ENCODE data around the gene S100A1. TPM values are rescaled to one million over a fixed set of nuclear protein-coding genes. Genes with fewer than 3 reads are reported as not detected.

S100A1 gene
- total and polyA plus RNA-seq, 4 donors = 0.31 to 1.8 (median 0.91) TPM; not detected in 1

DNA sequence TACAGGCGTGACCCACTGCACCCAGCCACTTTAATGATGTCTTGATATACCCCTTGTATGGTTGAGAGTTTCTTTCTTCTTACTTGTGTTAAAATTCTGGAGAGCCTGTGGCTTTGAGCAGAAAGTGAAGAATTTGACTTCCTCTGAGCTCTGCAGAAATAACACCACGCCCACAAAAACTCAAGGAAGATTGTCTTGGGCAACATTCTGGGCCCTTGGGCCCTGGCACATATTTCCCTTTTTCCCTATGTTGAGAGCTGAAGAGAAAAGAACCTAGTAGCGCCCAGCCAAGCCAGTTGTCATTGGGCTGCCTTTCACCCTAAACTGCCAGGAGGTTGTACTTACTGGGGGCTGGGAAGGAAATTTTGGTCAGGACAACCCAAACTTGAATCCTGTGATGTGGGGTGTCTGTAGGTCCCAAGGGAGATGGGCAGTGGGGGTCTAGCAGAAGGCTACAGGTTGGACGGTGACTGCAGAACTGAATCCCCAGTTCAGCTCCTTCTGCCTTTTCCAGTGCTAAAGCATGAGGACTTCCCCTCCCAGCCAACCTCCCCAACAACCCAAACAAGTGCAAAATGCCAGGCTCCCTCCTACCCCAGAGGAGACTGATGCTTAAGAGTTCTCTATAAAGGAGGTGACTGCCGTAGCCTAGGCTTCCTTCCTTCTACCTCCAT, 18.6 kb downstream of the S100A1 start:
- H3K27ac ChIP-seq (ENCODE audit: low read depth in 1 of 2, low read length in 1 of 2) = peak overlapping the region in 1 of 2 donors; percentile 38
- TF ChIP-seq, protein P1, sequence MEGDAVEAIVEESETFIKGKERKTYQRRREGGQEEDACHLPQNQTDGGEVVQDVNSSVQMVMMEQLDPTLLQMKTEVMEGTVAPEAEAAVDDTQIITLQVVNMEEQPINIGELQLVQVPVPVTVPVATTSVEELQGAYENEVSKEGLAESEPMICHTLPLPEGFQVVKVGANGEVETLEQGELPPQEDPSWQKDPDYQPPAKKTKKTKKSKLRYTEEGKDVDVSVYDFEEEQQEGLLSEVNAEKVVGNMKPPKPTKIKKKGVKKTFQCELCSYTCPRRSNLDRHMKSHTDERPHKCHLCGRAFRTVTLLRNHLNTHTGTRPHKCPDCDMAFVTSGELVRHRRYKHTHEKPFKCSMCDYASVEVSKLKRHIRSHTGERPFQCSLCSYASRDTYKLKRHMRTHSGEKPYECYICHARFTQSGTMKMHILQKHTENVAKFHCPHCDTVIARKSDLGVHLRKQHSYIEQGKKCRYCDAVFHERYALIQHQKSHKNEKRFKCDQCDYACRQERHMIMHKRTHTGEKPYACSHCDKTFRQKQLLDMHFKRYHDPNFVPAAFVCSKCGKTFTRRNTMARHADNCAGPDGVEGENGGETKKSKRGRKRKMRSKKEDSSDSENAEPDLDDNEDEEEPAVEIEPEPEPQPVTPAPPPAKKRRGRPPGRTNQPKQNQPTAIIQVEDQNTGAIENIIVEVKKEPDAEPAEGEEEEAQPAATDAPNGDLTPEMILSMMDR (IDR thresholded peaks at IDR 0.05; ENCODE audit: control extremely low read depth, extremely low read depth) = no peak
- H3K4me1 ChIP-seq (ENCODE audit: control insufficient read depth in 5 of 5, insufficient read depth in 5 of 5, low read length in 5 of 5) = peaks cover 0 to 5% (median 0%) of the 10 kb centered on the region in 5 donors
- no peak overlapping the region for H3K9ac ChIP-seq (ENCODE audit: insufficient read depth in 1 of 2, low read length in 2 of 2)
- H3K4me3 ChIP-seq = no peak overlapping the region
- DNase-seq (no peak), ATAC-seq (ENCODE audit: insufficient read depth, low FRiP score) (no peak)
- H3K27me3 ChIP-seq (ENCODE audit: control insufficient read depth in 3 of 3, insufficient read depth in 3 of 3, low read length in 2 of 3) = no peaks in the 10 kb centered on the region
- H3K36me3 ChIP-seq (ENCODE audit: control insufficient read depth in 4 of 4, insufficient read depth in 4 of 4, low read length in 4 of 4) = peaks cover 25 to 38% (median 28%) of the 10 kb centered on the region in 4 donors
- H3K9me3 ChIP-seq (ENCODE audit: control insufficient read depth in 4 of 4, insufficient read depth in 3 of 4, low read length in 3 of 4) = no peaks in the 10 kb centered on the region
- 51 to 75% methylated on average over 5 of the region's 5 CpGs for WGBS, 2 donors

DNA sequence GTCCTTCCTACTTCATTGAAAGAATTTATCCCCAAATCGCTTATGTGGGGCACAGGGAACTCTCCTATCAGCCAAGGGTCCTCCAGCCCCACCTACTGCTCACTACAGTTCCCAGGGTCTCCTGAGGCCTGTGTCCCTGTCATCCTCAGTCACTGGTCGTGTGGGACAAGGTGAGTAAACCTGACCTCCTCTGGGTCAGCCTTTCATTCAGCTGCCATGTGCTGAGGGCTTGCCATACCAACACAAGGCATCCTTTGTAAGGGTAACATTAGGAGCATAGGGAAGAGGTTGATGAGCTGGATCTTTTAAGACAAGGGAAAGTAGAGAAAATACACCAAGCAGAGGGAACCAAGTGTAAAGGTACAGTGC, 19.1 kb downstream of the S100A1 start:
- Histone ChIP-seq H3K4me3 (no peak overlapping the region), H3K27ac (ENCODE audit: low read depth in 1 of 2, low read length in 1 of 2) (peak overlapping the region in 1 of 2 donors; percentile 13), H3K9ac (ENCODE audit: insufficient read depth in 1 of 2, low read length in 2 of 2) (no peak overlapping the region), H3K4me1 (ENCODE audit: control insufficient read depth in 5 of 5, insufficient read depth in 5 of 5, low read length in 5 of 5) (peaks cover 0 to 5% (median 0%) of the 10 kb centered on the region in 5 donors), H3K9me3 (ENCODE audit: control insufficient read depth in 4 of 4, insufficient read depth in 3 of 4, low read length in 3 of 4) (no peaks in the 10 kb centered on the region), H3K27me3 (ENCODE audit: control insufficient read depth in 3 of 3, insufficient read depth in 3 of 3, low read length in 2 of 3) (no peaks in the 10 kb centered on the region), H3K36me3 (ENCODE audit: control insufficient read depth in 4 of 4, insufficient read depth in 4 of 4, low read length in 4 of 4) (peaks cover 22 to 33% (median 23%) of the 10 kb centered on the region in 4 donors)
- no peak for ATAC-seq (ENCODE audit: insufficient read depth, low FRiP score)
- TF ChIP-seq, protein P1 (IDR thresholded peaks at IDR 0.05; ENCODE audit: control extremely low read depth, extremely low read depth) = no peak
- peak in 1 of 3 donors; percentile 23 for DNase-seq
- 69 to 73% methylated on average over 2 of the region's 2 CpGs for WGBS, 2 donors

DNA sequence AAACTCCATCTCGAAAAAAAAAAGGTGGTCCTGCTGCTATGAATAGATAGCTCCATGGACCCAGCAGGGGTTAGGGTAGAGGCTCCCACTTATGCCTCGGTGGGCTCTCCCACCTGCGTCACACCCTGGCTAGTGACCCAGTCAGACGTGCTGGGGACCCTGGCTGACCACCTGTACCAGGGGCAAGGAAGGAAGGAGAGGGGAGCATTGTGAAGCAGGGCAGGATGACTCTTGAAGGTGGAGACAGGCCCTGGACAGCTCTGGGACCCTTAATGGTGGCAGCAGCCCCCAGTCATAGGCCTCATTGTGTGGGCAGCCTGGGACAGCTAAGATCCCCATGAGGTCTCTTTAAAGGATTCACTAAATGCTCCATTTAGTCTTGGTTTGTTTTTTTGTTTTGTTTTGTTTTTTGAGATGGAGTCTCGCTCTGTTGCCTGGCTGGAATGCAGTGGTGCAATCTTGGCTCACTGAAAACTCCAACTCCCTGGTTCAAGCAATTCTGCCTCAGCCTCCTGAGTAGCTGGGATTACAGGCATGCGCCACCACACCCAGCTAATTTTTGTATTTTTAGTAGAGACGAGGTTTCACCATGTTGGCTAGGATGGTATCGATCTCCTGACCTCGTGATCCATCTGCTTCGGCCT, 19.9 kb downstream of the S100A1 start:
- H3K27ac ChIP-seq (ENCODE audit: low read depth in 1 of 2, low read length in 1 of 2) = no peak overlapping the region
- H3K4me3 ChIP-seq = no peak overlapping the region
- TF ChIP-seq, protein P1 (IDR thresholded peaks at IDR 0.05; ENCODE audit: control extremely low read depth, extremely low read depth) = no peak
- peaks cover 14 to 25% (median 21%) of the 10 kb centered on the region in 4 donors for H3K36me3 ChIP-seq (ENCODE audit: control insufficient read depth in 4 of 4, insufficient read depth in 4 of 4, low read length in 4 of 4)
- WGBS, 2 donors = 91% methylated on average over 10 of the region's 10 CpGs
- ATAC-seq (ENCODE audit: insufficient read depth, low FRiP score) = no peak
- no peak overlapping the region for H3K9ac ChIP-seq (ENCODE audit: insufficient read depth in 1 of 2, low read length in 2 of 2)
- no peak for DNase-seq
- H3K4me1 ChIP-seq (ENCODE audit: control insufficient read depth in 5 of 5, insufficient read depth in 5 of 5, low read length in 5 of 5) = peaks cover 0 to 5% (median 0%) of the 10 kb centered on the region in 5 donors
- H3K9me3 ChIP-seq (ENCODE audit: control insufficient read depth in 4 of 4, insufficient read depth in 3 of 4, low read length in 3 of 4) = no peaks in the 10 kb centered on the region
- no peaks in the 10 kb centered on the region for H3K27me3 ChIP-seq (ENCODE audit: control insufficient read depth in 3 of 3, insufficient read depth in 3 of 3, low read length in 2 of 3)

Measured in lung (tissue), 12 donors.